Measurements from ENCODE around the gene INPP5F.

GRCh38 chr10:119737823-119738222, 12.0 kb downstream of the INPP5F start:
- no peak for TF ChIP-seq CTCF (IDR thresholded peaks at IDR 0.05)
- TF ChIP-seq ZFX (IDR thresholded peaks at IDR 0.05; ENCODE audit: borderline replicate concordance), result no peak
